DOHH2 (cell line): ENCODE measurements around the gene PRKAG3.

Source experiments
- H3F3A ChIP-seq: fragments of 200-600 bp; sonication (generic), shearing (Covaris generic); 2 replicates; pipeline ENCODE4 v1.6.0; 2016; ENCODE audit warnings: antibody characterized with exemption, mild to moderate bottlenecking; ENCODE audit not compliant: control insufficient read depth, insufficient read depth
- H3K27ac ChIP-seq: fragments of 200-600 bp; sonication (generic); 2 replicates; pipeline ENCODE4 v1.5.1; 2014; ENCODE audit warnings: low read depth, mild to moderate bottlenecking, low read length, moderate library complexity
- H3K27me3 ChIP-seq: fragments of 200-600 bp; sonication (generic); 2 replicates; pipeline ENCODE4 v1.6.1; 2014; ENCODE audit warnings: mild to moderate bottlenecking, low read length, mixed read lengths; ENCODE audit not compliant: control insufficient read depth
- H3K36me3 ChIP-seq: fragments of 200-600 bp; sonication (generic); 2 replicates; pipeline ENCODE4 v1.6.1; 2014; ENCODE audit warnings: mild to moderate bottlenecking, low read length, moderate library complexity, mixed read lengths; ENCODE audit not compliant: control insufficient read depth
- H3K4me1 ChIP-seq: fragments of 200-600 bp; sonication (generic); 2 replicates; pipeline ENCODE4 v1.6.1; 2014; ENCODE audit warnings: mild to moderate bottlenecking, low read length, mixed read lengths; ENCODE audit not compliant: control insufficient read depth
- H3K4me2 ChIP-seq: fragments of 200-600 bp; sonication (generic); 2 replicates; pipeline ENCODE4 v1.6.0; 2014; ENCODE audit warnings: mild to moderate bottlenecking, low read length, moderate library complexity
- H3K4me3 ChIP-seq: fragments of 200-600 bp; sonication (generic); 2 replicates; pipeline ENCODE4 v1.5.1; 2014; ENCODE audit warnings: mild to moderate bottlenecking, low read length, mixed read lengths
- H3K79me2 ChIP-seq: fragments of 200-600 bp; sonication (generic); 2 replicates; pipeline ENCODE4 v1.6.1; 2014; ENCODE audit warnings: mild to moderate bottlenecking, low read length, mixed read lengths; ENCODE audit not compliant: control insufficient read depth
- H3K9me2 ChIP-seq: fragments of 200-600 bp; sonication (generic); replicated peaks from 2 replicates; pipeline ENCODE4 v1.6.1; 2014; ENCODE audit warnings: mild to moderate bottlenecking, low read length, mixed read lengths; ENCODE audit not compliant: control insufficient read depth
- H3K9me3 ChIP-seq: fragments of 200-600 bp; sonication (generic); 2 replicates; pipeline ENCODE4 v1.6.1; 2014; ENCODE audit warnings: antibody characterized with exemption, low read length, mixed read lengths; ENCODE audit not compliant: control insufficient read depth, insufficient read depth
- H4K20me1 ChIP-seq: fragments of 200-600 bp; sonication (generic); 2 replicates; pipeline ENCODE4 v1.6.0; 2014; ENCODE audit warnings: low read depth, mild to moderate bottlenecking, antibody characterized with exemption, low read length, moderate library complexity; ENCODE audit not compliant: control insufficient read depth, insufficient read depth
- CTCF ChIP-seq: fragments of 200-600 bp; sonication (generic); IDR thresholded peaks from one replicate; pipeline ENCODE4 v1.5.1; 2014; ENCODE audit warnings: antibody characterized with exemption, mild to moderate bottlenecking, low read depth, low read length; ENCODE audit not compliant: poor library complexity, severe bottlenecking
- EZH2phosphoT487 ChIP-seq: fragments of 200-600 bp; sonication (generic); IDR thresholded peaks from 2 replicates; pipeline ENCODE4 v1.6.1; 2017; ENCODE audit warnings: borderline replicate concordance, mild to moderate bottlenecking, antibody characterized with exemption, low read length, moderate library complexity, mixed read lengths

The PRKAG3 gene

GRCh38 chr2:218811382-218811781 lies 20.2 kb downstream of the PRKAG3 start:
- Histone ChIP-seq H3K4me1 (peaks cover 3% of the 10 kb centered on the region), H4K20me1 (no peaks in the 10 kb centered on the region), H3K4me2 (no peak overlapping the region), H3K27ac (no peak overlapping the region), H3K27me3 (peaks cover 8% of the 10 kb centered on the region), H3K79me2 (no peaks in the 10 kb centered on the region), H3K9me3 (no peaks in the 10 kb centered on the region), H3K9me2 (no peaks in the 10 kb centered on the region), H3K4me3 (no peak overlapping the region), H3F3A (no peaks in the 10 kb centered on the region), H3K36me3 (no peaks in the 10 kb centered on the region)
- TF ChIP-seq EZH2phosphoT487 (no peak), CTCF (no peak)

GRCh38 chr2:218810256-218810655 lies 21.3 kb downstream of the PRKAG3 start:
- Histone ChIP-seq H3K9me2 (no peaks in the 10 kb centered on the region), H3K4me3 (no peak overlapping the region), H3K36me3 (no peaks in the 10 kb centered on the region), H3K9me3 (no peaks in the 10 kb centered on the region), H3F3A (no peaks in the 10 kb centered on the region), H3K79me2 (no peaks in the 10 kb centered on the region), H3K4me2 (no peak overlapping the region), H3K4me1 (peaks cover 9% of the 10 kb centered on the region), H4K20me1 (no peaks in the 10 kb centered on the region), H3K27me3 (peaks cover 8% of the 10 kb centered on the region; the same call in 1 of the 2 replicates), H3K27ac (no peak overlapping the region)
- TF ChIP-seq CTCF = no peak
- TF ChIP-seq EZH2phosphoT487 = no peak

DNA sequence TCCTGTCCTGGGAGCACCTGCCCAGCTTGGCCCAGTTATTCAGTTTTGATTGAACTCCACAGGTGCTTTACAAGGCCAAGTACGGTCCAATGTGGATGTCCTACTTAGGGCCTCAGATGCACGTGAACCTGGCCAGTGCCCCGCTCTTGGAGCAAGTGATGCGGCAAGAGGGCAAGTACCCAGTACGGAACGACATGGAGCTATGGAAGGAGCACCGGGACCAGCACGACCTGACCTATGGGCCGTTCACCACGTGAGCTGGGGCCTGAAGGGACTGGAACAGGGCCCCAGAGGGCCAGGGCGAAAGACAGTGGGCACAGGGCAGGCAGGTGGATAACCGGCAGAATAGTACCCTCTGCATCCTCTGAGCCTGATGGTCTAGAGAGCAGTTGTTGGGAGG lies 22.1 kb downstream of the PRKAG3 start:
- TF ChIP-seq CTCF (no peak), EZH2phosphoT487 (no peak)
- Histone ChIP-seq H3K9me3 (no peaks in the 10 kb centered on the region), H3K4me3 (no peak overlapping the region), H3K27me3 (peaks cover 8% of the 10 kb centered on the region; the same call in 1 of the 2 replicates), H3K36me3 (no peaks in the 10 kb centered on the region), H3K79me2 (no peaks in the 10 kb centered on the region), H3K4me2 (no peak overlapping the region), H3F3A (no peaks in the 10 kb centered on the region), H3K9me2 (no peaks in the 10 kb centered on the region), H3K4me1 (peaks cover 9% of the 10 kb centered on the region), H3K27ac (no peak overlapping the region), H4K20me1 (no peaks in the 10 kb centered on the region)

- Histone ChIP-seq H3K4me2 (no peak overlapping the region), H3K79me2 (no peaks in the 10 kb centered on the region), H4K20me1 (no peaks in the 10 kb centered on the region), H3F3A (no peaks in the 10 kb centered on the region), H3K9me3 (peaks cover 4% of the 10 kb centered on the region; the same call in 1 of the 2 replicates), H3K27ac (no peak overlapping the region), H3K36me3 (no peaks in the 10 kb centered on the region), H3K4me1 (peaks cover 15% of the 10 kb centered on the region), H3K4me3 (no peak overlapping the region), H3K9me2 (no peaks in the 10 kb centered on the region), H3K27me3 (0 out of 2 replicates have a peak, but pooled peaks cover 5% of the 10 kb centered on the region)
- no peak for TF ChIP-seq EZH2phosphoT487
- TF ChIP-seq CTCF = no peak
Observed at GRCh38 chr2:218807626-218808025, 24.0 kb downstream of the PRKAG3 start.
